ENCODE data around the gene ME3.

Gene ME3

DNA sequence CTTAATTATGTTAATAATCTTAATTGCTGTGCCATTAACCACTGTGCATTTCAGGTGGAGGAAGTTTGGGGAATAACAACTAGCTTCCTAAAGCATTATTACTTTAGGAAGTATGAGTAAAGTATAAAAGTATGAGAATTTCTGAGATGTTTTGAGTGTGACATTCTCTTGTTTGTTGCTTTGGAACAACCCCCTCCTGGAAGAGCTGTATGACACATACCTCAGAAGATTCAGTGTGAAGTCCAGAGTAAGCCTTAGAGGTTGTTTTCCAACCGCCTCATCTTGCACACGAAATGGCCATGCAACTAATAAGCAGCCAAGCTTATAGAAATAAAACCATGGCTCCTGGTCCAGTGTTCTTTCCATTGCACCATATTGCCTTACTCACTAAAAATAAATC, 276.0 kb downstream of the ME3 start:
- Histone ChIP-seq H3K27me3 (ENCODE audit: control insufficient read depth, insufficient read depth, low read length, poor library complexity, severe bottlenecking) (no peaks in the 10 kb centered on the region), H3K4me3 (ENCODE audit: insufficient read depth, low read depth, low read length) (no peak overlapping the region), H3K4me1 (ENCODE audit: control insufficient read depth, insufficient read depth, low read length) (no peaks in the 10 kb centered on the region), H3K27ac (ENCODE audit: insufficient read depth, low read depth, low read length, poor library complexity, severe bottlenecking) (no peak overlapping the region), H3K9me3 (ENCODE audit: control insufficient read depth, low read length) (no peaks in the 10 kb centered on the region), H3K36me3 (ENCODE audit: control insufficient read depth, insufficient read depth, low read length) (no peaks in the 10 kb centered on the region)
- WGBS, 2 experiments = 94 to 98% methylated on average over 2 of the region's 2 CpGs

DNA sequence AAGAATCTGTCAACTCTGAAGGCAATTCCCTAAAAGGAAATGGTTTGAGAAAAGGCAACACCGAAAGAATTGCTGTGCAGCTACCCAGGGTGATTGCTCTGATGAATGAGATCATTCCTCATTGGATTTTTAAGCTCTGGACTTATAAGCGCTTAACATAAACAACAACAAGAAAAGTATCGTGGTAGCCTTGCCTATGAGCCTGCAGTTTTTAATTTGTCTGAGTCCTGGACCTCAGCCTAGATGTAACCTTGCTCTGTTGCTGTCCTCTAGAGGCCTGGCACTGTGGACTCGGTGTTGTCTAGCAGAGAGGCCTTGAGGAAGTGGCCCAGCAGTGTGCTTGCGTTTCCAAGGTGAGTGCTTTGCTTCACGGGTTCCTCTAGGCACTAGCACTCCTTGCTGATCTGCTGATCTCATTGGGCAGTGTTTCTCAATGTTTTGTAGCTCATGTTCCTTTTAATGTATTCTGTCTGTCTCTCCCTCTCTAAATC, 277.3 kb downstream of the ME3 start:
- H3K36me3 ChIP-seq (ENCODE audit: control insufficient read depth, insufficient read depth, low read length) = no peaks in the 10 kb centered on the region
- no peak overlapping the region for H3K27ac ChIP-seq (ENCODE audit: insufficient read depth, low read depth, low read length, poor library complexity, severe bottlenecking)
- H3K4me1 ChIP-seq (ENCODE audit: control insufficient read depth, insufficient read depth, low read length) = no peaks in the 10 kb centered on the region
- no peak overlapping the region for H3K4me3 ChIP-seq (ENCODE audit: insufficient read depth, low read depth, low read length)
- WGBS, 2 experiments = 70 to 77% methylated on average over 6 of the region's 6 CpGs
- no peaks in the 10 kb centered on the region for H3K27me3 ChIP-seq (ENCODE audit: control insufficient read depth, insufficient read depth, low read length, poor library complexity, severe bottlenecking)
- no peaks in the 10 kb centered on the region for H3K9me3 ChIP-seq (ENCODE audit: control insufficient read depth, low read length)

All from ectodermal cell (in vitro differentiated cells).